GM18508 (cell line): Measurements from ENCODE around the gene ANLN.

Experiments
- ATAC-seq: cut with Tn5 transposase; IDR thresholded peaks from one replicate; pipeline ENCODE4 v1.9.1; 2021; ENCODE audit warnings: moderate number of reproducible peaks; ENCODE audit not compliant: insufficient read depth, unreplicated experiment

The ANLN gene

GRCh38 chr7:36389371-36390198 is at the start of gene ANLN:
ANLN (plus strand) TSS chr7:36389862; CDS start chr7:36390027, 165 bp downstream.
- peak; percentile 43 for ATAC-seq

GRCh38 chr7:36343548-36343947 is 46.1 kb upstream of the ANLN start:
- no peak for ATAC-seq

- no peak for ATAC-seq
These were observed 45.0 kb upstream of the ANLN start for GRCh38 chr7:36344622-36345021.

- no peak for ATAC-seq
These were observed 43.3 kb upstream of the ANLN start for GRCh38 chr7:36346260-36346831.

- no peak for ATAC-seq
These were observed 41.4 kb upstream of the ANLN start for GRCh38 chr7:36348256-36348655.

- ATAC-seq, result no peak
These were observed 40.9 kb upstream of the ANLN start for GRCh38 chr7:36348771-36349170.

- ATAC-seq, result no peak
These were observed 40.0 kb upstream of the ANLN start for GRCh38 chr7:36349626-36350025.

- no peak for ATAC-seq
These were observed 34.2 kb upstream of the ANLN start for GRCh38 chr7:36355490-36355889.

GRCh38 chr7:36357054-36357453 is 32.6 kb upstream of the ANLN start:
- no peak for ATAC-seq

GRCh38 chr7:36358589-36358988 is 31.1 kb upstream of the ANLN start:
- no peak for ATAC-seq

GRCh38 chr7:36360244-36360643 is 29.4 kb upstream of the ANLN start:
- ATAC-seq, result no peak

GRCh38 chr7:36361227-36361626 is 28.4 kb upstream of the ANLN start:
- ATAC-seq, result no peak

GRCh38 chr7:36363515-36363914 is 26.1 kb upstream of the ANLN start:
- ATAC-seq, result no peak

- no peak for ATAC-seq
These were observed 23.5 kb upstream of the ANLN start for GRCh38 chr7:36366005-36366717.

- ATAC-seq, result peak; percentile 86
These were observed 22.7 kb upstream of the ANLN start for GRCh38 chr7:36366718-36367560.

- ATAC-seq, result no peak
These were observed 22.0 kb upstream of the ANLN start for GRCh38 chr7:36367561-36368077.

GRCh38 chr7:36368496-36368895 is 21.2 kb upstream of the ANLN start:
- no peak for ATAC-seq

- ATAC-seq, result no peak
These were observed 20.5 kb upstream of the ANLN start for GRCh38 chr7:36369171-36369570.

- no peak for ATAC-seq
These were observed 19.6 kb upstream of the ANLN start for GRCh38 chr7:36370046-36370445.

GRCh38 chr7:36372156-36372555 is 17.5 kb upstream of the ANLN start:
- no peak for ATAC-seq
